ENCODE measurements around the gene PPIL6.

Gene PPIL6

GRCh38 chr6:109478841-109479624 is 38.6 kb upstream of the PPIL6 start:
- FAIRE-seq (no peak), DNase-seq (ENCODE audit: insufficient read length, low spot score) (no peak)
- TF ChIP-seq SPI1 (IDR thresholded peaks at IDR 0.05; ENCODE audit: low read depth, low read length) (no peak), POLR2AphosphoS5 (IDR thresholded peaks at IDR 0.05; ENCODE audit: low read depth, low read length) (no peak), POU2F2 (IDR thresholded peaks at IDR 0.05; ENCODE audit: low read depth, low read length) (no peak), PAX5 (IDR thresholded peaks at IDR 0.05; ENCODE audit: insufficient read depth, low read length, severe bottlenecking) (no peak), TAF1 (IDR thresholded peaks at IDR 0.05; ENCODE audit: low read depth, low read length) (no peak), POLR2A (IDR thresholded peaks at IDR 0.05; ENCODE audit: low read depth, low read length) (no peak)

- TF ChIP-seq TAF1 (IDR thresholded peaks at IDR 0.05; ENCODE audit: low read depth, low read length) (no peak), POLR2A (IDR thresholded peaks at IDR 0.05; ENCODE audit: low read depth, low read length) (no peak), POLR2AphosphoS5 (IDR thresholded peaks at IDR 0.05; ENCODE audit: low read depth, low read length) (no peak), PAX5 (IDR thresholded peaks at IDR 0.05; ENCODE audit: insufficient read depth, low read length, severe bottlenecking) (no peak), SPI1 (IDR thresholded peaks at IDR 0.05; ENCODE audit: low read depth, low read length) (no peak), POU2F2 (IDR thresholded peaks at IDR 0.05; ENCODE audit: low read depth, low read length) (no peak)
- DNase-seq (ENCODE audit: insufficient read length, low spot score) (no peak), FAIRE-seq (no peak)
Measured at GRCh38 chr6:109478222-109478805, 37.9 kb upstream of the PPIL6 start.

- TF ChIP-seq POU2F2 (IDR thresholded peaks at IDR 0.05; ENCODE audit: low read depth, low read length) (no peak), SPI1 (IDR thresholded peaks at IDR 0.05; ENCODE audit: low read depth, low read length) (no peak), POLR2AphosphoS5 (IDR thresholded peaks at IDR 0.05; ENCODE audit: low read depth, low read length) (no peak), POLR2A (IDR thresholded peaks at IDR 0.05; ENCODE audit: low read depth, low read length) (no peak), PAX5 (IDR thresholded peaks at IDR 0.05; ENCODE audit: insufficient read depth, low read length, severe bottlenecking) (no peak), TAF1 (IDR thresholded peaks at IDR 0.05; ENCODE audit: low read depth, low read length) (no peak)
- FAIRE-seq (no peak), DNase-seq (ENCODE audit: insufficient read length, low spot score) (no peak)
Measured at GRCh38 chr6:109477725-109478124, 37.3 kb upstream of the PPIL6 start.

- no peak for FAIRE-seq
- DNase-seq (ENCODE audit: insufficient read length, low spot score) = no peak
- no peak for TF ChIP-seq PAX5 (IDR thresholded peaks at IDR 0.05; ENCODE audit: insufficient read depth, low read length, severe bottlenecking)
- TF ChIP-seq POU2F2 (IDR thresholded peaks at IDR 0.05; ENCODE audit: low read depth, low read length) = no peak
- no peak for TF ChIP-seq TAF1 (IDR thresholded peaks at IDR 0.05; ENCODE audit: low read depth, low read length)
- no peak for TF ChIP-seq POLR2A (IDR thresholded peaks at IDR 0.05; ENCODE audit: low read depth, low read length)
- no peak for TF ChIP-seq SPI1 (IDR thresholded peaks at IDR 0.05; ENCODE audit: low read depth, low read length)
- no peak for TF ChIP-seq POLR2AphosphoS5 (IDR thresholded peaks at IDR 0.05; ENCODE audit: low read depth, low read length)
Measured at GRCh38 chr6:109477184-109477583, 36.8 kb upstream of the PPIL6 start.

GRCh38 chr6:109475625-109476024 is 35.2 kb upstream of the PPIL6 start:
- FAIRE-seq = no peak
- no peak for TF ChIP-seq SPI1 (IDR thresholded peaks at IDR 0.05; ENCODE audit: low read depth, low read length)
- TF ChIP-seq POU2F2 (IDR thresholded peaks at IDR 0.05; ENCODE audit: low read depth, low read length) = no peak
- TF ChIP-seq POLR2A (IDR thresholded peaks at IDR 0.05; ENCODE audit: low read depth, low read length) = no peak
- no peak for TF ChIP-seq PAX5 (IDR thresholded peaks at IDR 0.05; ENCODE audit: insufficient read depth, low read length, severe bottlenecking)
- no peak for TF ChIP-seq TAF1 (IDR thresholded peaks at IDR 0.05; ENCODE audit: low read depth, low read length)
- no peak for DNase-seq (ENCODE audit: insufficient read length, low spot score)

GRCh38 chr6:109474995-109475394 is 34.6 kb upstream of the PPIL6 start:
- no peak for DNase-seq (ENCODE audit: insufficient read length, low spot score)
- FAIRE-seq = no peak
- no peak for TF ChIP-seq PAX5 (IDR thresholded peaks at IDR 0.05; ENCODE audit: insufficient read depth, low read length, severe bottlenecking)
- no peak for TF ChIP-seq POLR2AphosphoS5 (IDR thresholded peaks at IDR 0.05; ENCODE audit: low read depth, low read length)
- no peak for TF ChIP-seq POU2F2 (IDR thresholded peaks at IDR 0.05; ENCODE audit: low read depth, low read length)

- TF ChIP-seq POU2F2 (IDR thresholded peaks at IDR 0.05; ENCODE audit: low read depth, low read length) (no peak), SPI1 (IDR thresholded peaks at IDR 0.05; ENCODE audit: low read depth, low read length) (no peak), POLR2A (IDR thresholded peaks at IDR 0.05; ENCODE audit: low read depth, low read length) (no peak), TAF1 (IDR thresholded peaks at IDR 0.05; ENCODE audit: low read depth, low read length) (no peak), PAX5 (IDR thresholded peaks at IDR 0.05; ENCODE audit: insufficient read depth, low read length, severe bottlenecking) (no peak), POLR2AphosphoS5 (IDR thresholded peaks at IDR 0.05; ENCODE audit: low read depth, low read length) (no peak)
- FAIRE-seq = no peak
- DNase-seq (ENCODE audit: insufficient read length, low spot score) = no peak
Measured at GRCh38 chr6:109473120-109473519, 32.7 kb upstream of the PPIL6 start.

GRCh38 chr6:109472132-109472995 is 31.9 kb upstream of the PPIL6 start:
- TF ChIP-seq POU2F2 (IDR thresholded peaks at IDR 0.05; ENCODE audit: low read depth, low read length) (no peak), SPI1 (IDR thresholded peaks at IDR 0.05; ENCODE audit: low read depth, low read length) (peak; percentile 56)
- peak; percentile 26 for FAIRE-seq
- DNase-seq (ENCODE audit: insufficient read length, low spot score) = no peak

GRCh38 chr6:109471105-109471810 is 30.8 kb upstream of the PPIL6 start:
- DNase-seq (ENCODE audit: insufficient read length, low spot score) = no peak
- TF ChIP-seq POU2F2 (IDR thresholded peaks at IDR 0.05; ENCODE audit: low read depth, low read length) (no peak), PAX5 (IDR thresholded peaks at IDR 0.05; ENCODE audit: insufficient read depth, low read length, severe bottlenecking) (no peak), TAF1 (IDR thresholded peaks at IDR 0.05; ENCODE audit: low read depth, low read length) (no peak), POLR2AphosphoS5 (IDR thresholded peaks at IDR 0.05; ENCODE audit: low read depth, low read length) (no peak), POLR2A (IDR thresholded peaks at IDR 0.05; ENCODE audit: low read depth, low read length) (no peak), SPI1 (IDR thresholded peaks at IDR 0.05; ENCODE audit: low read depth, low read length) (no peak)

More at GRCh38 chr6:109471105-109471810, 30.8 kb upstream of the PPIL6 start:
- FAIRE-seq = no peak

Measured in GM12891 (cell line).